CD14-positive monocyte (primary cell): ENCODE measurements around the gene PLCD3. TPM values are rescaled to one million over a fixed set of nuclear protein-coding genes. Genes with fewer than 3 reads are reported as not detected.

Source experiments
- DNase-seq, 3 donors: peaks; one replicate each; pipeline ENCODE4 v3.0.0-alpha.2; 2011 to 2022
- H2AFZ ChIP-seq: 2 replicates; pipeline ENCODE4 v1.6.0; 2012; ENCODE audit warnings: mild to moderate bottlenecking, low read depth, low read length, inconsistent platforms; ENCODE audit not compliant: insufficient read depth, poor library complexity, severe bottlenecking
- H3K27ac ChIP-seq, 2 donors: 1 replicate in 1 of 2; 2 replicates in 1 of 2; pipeline ENCODE4 v1.5.1; 2012 to 2013; ENCODE audit warnings: low read length in 2 of 2, control low read depth in 1 of 2, inconsistent platforms in 1 of 2, low read depth in 1 of 2, mild to moderate bottlenecking in 1 of 2
- H3K27me3 ChIP-seq, 2 donors: one replicate each; pipeline versions ENCODE4 v1.6.0 to v1.6.1; 2011 to 2013; ENCODE audit warnings: low read length in 2 of 2; ENCODE audit not compliant: control insufficient read depth in 2 of 2, insufficient read depth in 2 of 2
- H3K36me3 ChIP-seq, 2 donors: replicated peaks in 1 of 2; 1 replicate in 1 of 2; 2 replicates in 1 of 2; pipeline versions ENCODE4 v1.5.1 to v1.6.1; 2012 to 2013; ENCODE audit warnings: low read length in 2 of 2, control low read depth in 1 of 2, inconsistent platforms in 1 of 2, mild to moderate bottlenecking in 1 of 2; ENCODE audit not compliant: insufficient read depth in 2 of 2, control insufficient read depth in 1 of 2
- H3K4me1 ChIP-seq, 2 donors: 1 replicate in 1 of 2; 2 replicates in 1 of 2; pipeline versions ENCODE4 v1.5.1 to v1.6.1; 2012 to 2013; ENCODE audit warnings: low read length in 2 of 2, control low read depth in 1 of 2, inconsistent platforms in 1 of 2, mild to moderate bottlenecking in 1 of 2, moderate library complexity in 1 of 2; ENCODE audit not compliant: insufficient read depth in 2 of 2, control insufficient read depth in 1 of 2
- H3K4me2 ChIP-seq: replicated peaks from 2 replicates; pipeline ENCODE3; 2012; ENCODE audit warnings: low read length, moderate library complexity, mild to moderate bottlenecking; ENCODE audit not compliant: poor library complexity, severe bottlenecking; ENCODE audit errors: extremely low read depth
- H3K4me3 ChIP-seq, 3 experiments: fragments of 200-600 bp in 1 of 3; sonication (generic) in 1 of 3; replicated peaks in 1 of 3; 1 replicate in 2 of 3; 2 replicates in 1 of 3; pipeline ENCODE4 v1.5.1; 2011 to 2013; ENCODE audit warnings: low read length in 3 of 3, mild to moderate bottlenecking in 3 of 3, control low read depth in 2 of 3, low read depth in 2 of 3, inconsistent platforms in 1 of 3, moderate library complexity in 1 of 3
- H3K79me2 ChIP-seq: 2 replicates; pipeline ENCODE4 v1.6.0; 2012; ENCODE audit warnings: mild to moderate bottlenecking, control low read depth, inconsistent platforms, low read length, moderate library complexity; ENCODE audit not compliant: insufficient read depth
- H3K9ac ChIP-seq: 2 replicates; pipeline ENCODE4 v1.6.0; 2017; ENCODE audit warnings: low read length, mild to moderate bottlenecking; ENCODE audit not compliant: insufficient read depth, poor library complexity, severe bottlenecking
- H3K9me3 ChIP-seq, 2 donors: replicated peaks in 1 of 2; 1 replicate in 1 of 2; 2 replicates in 1 of 2; pipeline versions ENCODE4 v1.5.1 to v1.6.1; 2012 to 2013; ENCODE audit warnings: low read length in 2 of 2, control low read depth in 1 of 2; ENCODE audit not compliant: control insufficient read depth in 1 of 2, insufficient read depth in 1 of 2
- H4K20me1 ChIP-seq: 2 replicates; pipeline ENCODE4 v1.6.0; 2012; ENCODE audit warnings: mild to moderate bottlenecking, low read length, control low read depth, moderate library complexity; ENCODE audit not compliant: insufficient read depth
- H3K27ac Mint-ChIP-seq, 7 donors: one replicate each; pipeline ENCODE4 v1.8.0; 2020; ENCODE audit warnings: mild to moderate bottlenecking in 7 of 7, mixed read lengths in 7 of 7, moderate library complexity in 6 of 7, inconsistent platforms in 2 of 7
- H3K27me3 Mint-ChIP-seq, 3 donors: one replicate each; pipeline ENCODE4 v1.8.0; 2021 to 2022; ENCODE audit warnings: low read depth in 3 of 3, mild to moderate bottlenecking in 3 of 3, mixed read lengths in 3 of 3, moderate library complexity in 3 of 3, inconsistent platforms in 1 of 3
- H3K36me3 Mint-ChIP-seq, 2 donors: one replicate each; pipeline ENCODE4 v1.8.0; 2020; ENCODE audit warnings: mixed read lengths in 2 of 2, inconsistent platforms in 1 of 2, mild to moderate bottlenecking in 1 of 2
- H3K4me1 Mint-ChIP-seq: one replicate; pipeline ENCODE4 v1.8.0; 2020; ENCODE audit warnings: mild to moderate bottlenecking, mixed read lengths
- H3K4me3 Mint-ChIP-seq, 2 donors: one replicate each; pipeline ENCODE4 v1.8.0; 2020; ENCODE audit warnings: mild to moderate bottlenecking in 2 of 2, mixed read lengths in 2 of 2, moderate library complexity in 1 of 2
- H3K9me3 Mint-ChIP-seq, 7 donors: one replicate each; pipeline ENCODE4 v1.8.0; 2020 to 2022; ENCODE audit warnings: mixed read lengths in 7 of 7, mild to moderate bottlenecking in 6 of 7, moderate library complexity in 6 of 7, inconsistent platforms in 2 of 7
- WGBS: methylation state at CpG from one replicate; pipeline ENCODE4 v1.1.5; 2013; ENCODE audit warnings: missing lambda C conversion rate; ENCODE audit not compliant: insufficient coverage; 5-methylcytosine and 5-hydroxymethylcytosine counted together
- intact Hi-C, 2 donors: fragments of 100-400 bp; cut with micrococcal nuclease; formaldehyde crosslinking; loops; one replicate each; pipeline versions ENCODE4 v1.15.0 to v1.15.1; 2023
- polyA plus RNA-seq, 3 donors: library from polyadenylated mRNA; depleted of rRNA in 1 of 3; unstranded in 2 of 3; stranded (reverse) in 1 of 3; fragments of 300-500 nt in 2 of 3; fragments of >200 nt in 1 of 3; fragmentation: Illumina TruSeq in 2 of 3; gene quantifications; 1 replicate in 2 of 3; 2 replicates in 1 of 3; pipeline ENCODE4 v1.2.3, GENCODE V29; 2012 to 2021
- TF ChIP-seq, protein P1 (sequence below): fragments of 200-600 bp; IDR thresholded peaks from one replicate; pipeline ENCODE4 v1.8.0; 2022; ENCODE audit warnings: antibody characterized with exemption, mild to moderate bottlenecking

The PLCD3 gene
- polyA plus RNA-seq, 3 donors = 0.97 to 25.8 (median 2.5) TPM

DNA sequence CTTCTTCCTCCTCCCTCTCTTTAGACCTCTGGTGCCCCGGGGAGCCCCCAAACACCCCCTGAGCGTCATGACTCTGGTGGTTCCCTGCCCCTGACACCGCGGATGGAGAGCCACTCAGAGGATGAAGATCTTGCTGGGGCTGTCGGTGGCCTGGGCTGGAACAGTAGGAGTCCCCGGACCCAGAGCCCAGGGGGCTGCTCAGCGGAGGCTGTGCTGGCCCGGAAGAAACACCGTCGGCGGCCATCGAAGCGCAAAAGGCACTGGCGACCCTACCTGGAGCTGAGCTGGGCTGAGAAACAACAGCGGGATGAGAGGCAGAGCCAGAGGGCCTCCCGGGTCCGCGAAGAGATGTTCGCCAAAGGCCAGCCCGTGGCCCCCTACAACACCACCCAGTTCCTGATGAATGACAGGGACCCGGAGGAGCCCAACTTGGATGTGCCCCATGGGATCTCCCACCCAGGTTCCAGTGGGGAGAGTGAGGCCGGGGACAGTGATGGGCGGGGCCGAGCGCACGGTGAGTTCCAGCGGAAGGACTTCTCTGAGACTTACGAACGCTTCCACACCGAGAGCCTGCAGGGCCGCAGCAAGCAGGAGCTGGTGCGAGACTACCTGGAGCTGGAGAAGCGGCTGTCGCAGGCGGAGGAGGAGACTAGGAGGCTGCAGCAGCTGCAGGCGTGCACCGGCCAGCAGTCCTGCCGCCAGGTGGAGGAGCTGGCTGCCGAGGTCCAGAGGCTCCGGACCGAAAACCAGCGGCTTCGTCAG, 36.9 kb upstream of the PLCD3 start:
- Mint-ChIP-seq H3K4me1 (peaks cover 59% of the 10 kb centered on the region), H3K27me3 (no peaks in the 10 kb centered on the region), H3K4me3 (no peak overlapping the region), H3K36me3 (peaks cover 5 to 18% of the 10 kb centered on the region in 2 donors), H3K27ac (peak overlapping the region in 1 of 7 donors; percentile 63), H3K9me3 (no peaks in the 10 kb centered on the region)
- TF ChIP-seq, protein P1, sequence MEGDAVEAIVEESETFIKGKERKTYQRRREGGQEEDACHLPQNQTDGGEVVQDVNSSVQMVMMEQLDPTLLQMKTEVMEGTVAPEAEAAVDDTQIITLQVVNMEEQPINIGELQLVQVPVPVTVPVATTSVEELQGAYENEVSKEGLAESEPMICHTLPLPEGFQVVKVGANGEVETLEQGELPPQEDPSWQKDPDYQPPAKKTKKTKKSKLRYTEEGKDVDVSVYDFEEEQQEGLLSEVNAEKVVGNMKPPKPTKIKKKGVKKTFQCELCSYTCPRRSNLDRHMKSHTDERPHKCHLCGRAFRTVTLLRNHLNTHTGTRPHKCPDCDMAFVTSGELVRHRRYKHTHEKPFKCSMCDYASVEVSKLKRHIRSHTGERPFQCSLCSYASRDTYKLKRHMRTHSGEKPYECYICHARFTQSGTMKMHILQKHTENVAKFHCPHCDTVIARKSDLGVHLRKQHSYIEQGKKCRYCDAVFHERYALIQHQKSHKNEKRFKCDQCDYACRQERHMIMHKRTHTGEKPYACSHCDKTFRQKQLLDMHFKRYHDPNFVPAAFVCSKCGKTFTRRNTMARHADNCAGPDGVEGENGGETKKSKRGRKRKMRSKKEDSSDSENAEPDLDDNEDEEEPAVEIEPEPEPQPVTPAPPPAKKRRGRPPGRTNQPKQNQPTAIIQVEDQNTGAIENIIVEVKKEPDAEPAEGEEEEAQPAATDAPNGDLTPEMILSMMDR = no peak
- 97% methylated on average over 37 of the region's 43 CpGs for WGBS
- H3K9ac ChIP-seq = no peak overlapping the region
- DNase-seq = no peak
- intact Hi-C loops = loop anchor here in 1 of 2 donors (2.0 kb wide), 1 partner anchor 20 kb away; the partner anchor contains the start of gene HEXIM1
- H3K4me3 ChIP-seq = no peak overlapping the region
- peak overlapping the region in 1 of 2 donors; percentile 92 for H3K27ac ChIP-seq
- H3K36me3 ChIP-seq = no peaks in the 10 kb centered on the region
- no peak overlapping the region for H2AFZ ChIP-seq
- H3K4me1 ChIP-seq = peaks cover 64 to 66% of the 10 kb centered on the region in 2 donors
- H4K20me1 ChIP-seq = no peaks in the 10 kb centered on the region
- H3K4me2 ChIP-seq = no peak overlapping the region
- no peaks in the 10 kb centered on the region for H3K9me3 ChIP-seq
- peaks cover 13% of the 10 kb centered on the region for H3K79me2 ChIP-seq
- no peaks in the 10 kb centered on the region for H3K27me3 ChIP-seq

DNA sequence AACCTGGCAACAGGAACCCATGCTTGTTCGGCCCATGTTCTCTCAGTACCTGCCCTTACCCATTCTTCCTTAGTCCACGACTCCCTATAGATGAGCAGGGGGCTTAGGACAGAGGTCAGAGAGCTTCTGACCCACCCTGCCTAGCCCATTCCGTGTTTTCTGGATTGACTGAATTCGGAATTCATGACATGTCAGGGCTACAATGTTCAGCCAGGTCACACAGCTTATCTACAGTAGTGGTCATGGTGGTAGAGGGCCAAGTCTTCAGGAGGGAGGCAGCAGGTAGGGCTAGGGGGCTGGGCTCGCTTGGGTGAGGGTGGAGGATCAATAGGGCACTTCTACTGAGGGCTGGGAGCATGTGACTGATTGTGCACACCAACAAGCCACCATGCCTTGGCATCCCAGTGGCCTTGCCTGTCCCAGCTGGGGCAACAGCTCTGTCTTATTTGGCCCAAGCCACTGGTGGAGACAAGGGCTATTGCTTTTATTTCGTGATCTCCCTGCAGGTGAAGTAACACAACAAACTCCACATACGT, 32.5 kb upstream of the PLCD3 start:
- Histone ChIP-seq H3K9me3 (no peaks in the 10 kb centered on the region), H3K79me2 (peaks cover 20% of the 10 kb centered on the region), H3K27me3 (no peaks in the 10 kb centered on the region), H3K9ac (no peak overlapping the region), H3K4me2 (peak overlapping the region; percentile 51), H3K4me1 (peaks cover 43 to 58% of the 10 kb centered on the region in 2 donors), H3K36me3 (no peaks in the 10 kb centered on the region), H2AFZ (peak overlapping the region; percentile 68), H3K4me3 (peak overlapping the region in 1 of 3 experiments; percentile 47), H3K27ac (peak overlapping the region; percentile 7 to 54), H4K20me1 (no peaks in the 10 kb centered on the region)
- DNase-seq = no peak
- intact Hi-C loops = loop anchor here in 1 of 2 donors (5.0 kb wide), 1 partner anchor 32 kb away; no protein-coding TSS in a partner anchor
- peak overlapping the region; percentile 14 to 90 (median 74) for H3K27ac Mint-ChIP-seq
- H3K4me3 Mint-ChIP-seq = peak overlapping the region in 1 of 2 donors; percentile 59
- H3K36me3 Mint-ChIP-seq = peaks cover 5 to 11% of the 10 kb centered on the region in 2 donors
- H3K27me3 Mint-ChIP-seq = no peaks in the 10 kb centered on the region
- WGBS = 63% methylated on average over 5 of the region's 7 CpGs
- TF ChIP-seq, protein P1 = no peak
- peaks cover 39% of the 10 kb centered on the region for H3K4me1 Mint-ChIP-seq
- H3K9me3 Mint-ChIP-seq = no peaks in the 10 kb centered on the region
